ENCODE measurements around the gene DAPK1.
"Not testable (repeated sequence)": the region's sequence is repeated elsewhere in the genome, so short reads cannot be mapped to it uniquely, and the experiment has no call there.

DAPK1 gene

GRCh38 chr9:87498811-87499360, 1.2 kb downstream of the DAPK1 start:
- no peak for DNase-seq

GRCh38 chr9:87499424-87500017, 1.9 kb downstream of the DAPK1 start:
- DNase-seq, result no peak

- DNase-seq, result no peak
Observed at GRCh38 chr9:87500491-87501270, 3.0 kb downstream of the DAPK1 start.

GRCh38 chr9:87501271-87501656, 3.6 kb downstream of the DAPK1 start:
- not testable (repeated sequence) for DNase-seq

GRCh38 chr9:87501806-87502205, 4.1 kb downstream of the DAPK1 start:
- DNase-seq, result no peak

- no peak for DNase-seq
Observed at GRCh38 chr9:87502391-87503221, 4.9 kb downstream of the DAPK1 start.

GRCh38 chr9:87503430-87503829, 5.8 kb downstream of the DAPK1 start:
- DNase-seq, result no peak

- no peak for DNase-seq
Observed at GRCh38 chr9:87503927-87504326, 6.3 kb downstream of the DAPK1 start.

GRCh38 chr9:87504938-87505337, 7.3 kb downstream of the DAPK1 start:
- DNase-seq, result no peak

- DNase-seq, result no peak
Observed at GRCh38 chr9:87505869-87506678, 8.4 kb downstream of the DAPK1 start.

GRCh38 chr9:87507576-87507975, 9.9 kb downstream of the DAPK1 start:
- no peak for DNase-seq

- no peak for DNase-seq
Observed at GRCh38 chr9:87510252-87510683, 12.6 kb downstream of the DAPK1 start.

GRCh38 chr9:87512311-87512710, 14.6 kb downstream of the DAPK1 start:
- no peak for DNase-seq

GRCh38 chr9:87513161-87513560, 15.5 kb downstream of the DAPK1 start:
- no peak for DNase-seq

GRCh38 chr9:87513880-87514535, 16.3 kb downstream of the DAPK1 start:
- no peak for DNase-seq

GRCh38 chr9:87515006-87515405, 17.3 kb downstream of the DAPK1 start:
- no peak for DNase-seq

GRCh38 chr9:87515588-87516221, 18.0 kb downstream of the DAPK1 start:
- DNase-seq, result no peak

- DNase-seq, result no peak
Observed at GRCh38 chr9:87516222-87516925, 18.7 kb downstream of the DAPK1 start.

GRCh38 chr9:87516926-87517290, 19.2 kb downstream of the DAPK1 start:
- DNase-seq, result no peak

- DNase-seq, result no peak
Observed at GRCh38 chr9:87517732-87518131, 20.1 kb downstream of the DAPK1 start.

Data from NCI-H446 treated with DMSO at 0.1 percent for 48 hours (cell line).